ENCODE data around the gene SFN. TPM values are rescaled to one million over a fixed set of nuclear protein-coding genes. Genes with fewer than 3 reads are reported as not detected.
"Not testable (repeated sequence)": the region's sequence is repeated elsewhere in the genome, so short reads cannot be mapped to it uniquely, and the experiment has no call there.

SFN gene
- total RNA-seq, 1 donor from 2014 or later, result 83.8 TPM

DNA sequence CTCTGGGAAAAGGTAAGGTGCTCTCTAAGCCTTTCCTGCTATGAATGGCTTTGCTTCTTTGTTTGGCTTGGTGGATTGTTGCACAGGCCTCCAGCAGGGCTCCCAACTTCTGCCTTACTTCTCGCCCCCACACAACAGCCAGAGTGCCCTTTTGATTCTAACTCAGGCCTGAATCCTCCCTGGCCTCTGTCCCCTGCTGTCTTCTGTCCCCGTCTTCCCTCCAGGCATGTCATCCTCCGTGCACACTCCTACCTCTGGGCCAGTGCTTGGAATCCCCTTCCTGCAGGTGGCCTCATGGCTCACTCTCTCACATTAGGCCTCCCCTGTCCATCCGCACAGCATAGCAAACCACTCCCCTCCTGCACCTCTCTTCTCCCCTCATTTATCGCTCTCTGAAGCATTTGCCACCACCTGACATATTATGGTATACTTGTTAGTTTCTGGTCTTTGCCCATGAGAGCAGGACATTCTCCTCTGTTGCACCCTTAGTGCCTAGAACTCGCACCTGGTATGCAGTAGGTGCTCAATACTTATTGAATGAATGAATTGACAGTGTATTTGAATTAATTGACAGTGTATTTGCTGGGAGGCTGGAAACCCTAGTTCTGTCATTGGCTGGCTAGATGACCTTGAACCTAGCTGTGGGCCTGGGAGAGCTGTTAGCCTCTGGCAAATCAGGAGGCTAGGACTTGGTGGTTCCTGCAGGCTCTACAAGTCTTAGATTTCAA lies 33.6 kb upstream of the SFN start:
- Histone ChIP-seq H3K36me3 (peaks cover 24% of the 10 kb centered on the region), H3K4me3 (no peak overlapping the region), H3K27me3 (no peaks in the 10 kb centered on the region), H3K9me3 (no peaks in the 10 kb centered on the region), H3K4me1 (peaks cover 40% of the 10 kb centered on the region), H3K27ac (peak overlapping the region; percentile 33)
- DNase-seq (no peak), ATAC-seq (no peak)
- intact Hi-C loops (cut with DNase I), result no loop called here
- TF ChIP-seq, protein P1, sequence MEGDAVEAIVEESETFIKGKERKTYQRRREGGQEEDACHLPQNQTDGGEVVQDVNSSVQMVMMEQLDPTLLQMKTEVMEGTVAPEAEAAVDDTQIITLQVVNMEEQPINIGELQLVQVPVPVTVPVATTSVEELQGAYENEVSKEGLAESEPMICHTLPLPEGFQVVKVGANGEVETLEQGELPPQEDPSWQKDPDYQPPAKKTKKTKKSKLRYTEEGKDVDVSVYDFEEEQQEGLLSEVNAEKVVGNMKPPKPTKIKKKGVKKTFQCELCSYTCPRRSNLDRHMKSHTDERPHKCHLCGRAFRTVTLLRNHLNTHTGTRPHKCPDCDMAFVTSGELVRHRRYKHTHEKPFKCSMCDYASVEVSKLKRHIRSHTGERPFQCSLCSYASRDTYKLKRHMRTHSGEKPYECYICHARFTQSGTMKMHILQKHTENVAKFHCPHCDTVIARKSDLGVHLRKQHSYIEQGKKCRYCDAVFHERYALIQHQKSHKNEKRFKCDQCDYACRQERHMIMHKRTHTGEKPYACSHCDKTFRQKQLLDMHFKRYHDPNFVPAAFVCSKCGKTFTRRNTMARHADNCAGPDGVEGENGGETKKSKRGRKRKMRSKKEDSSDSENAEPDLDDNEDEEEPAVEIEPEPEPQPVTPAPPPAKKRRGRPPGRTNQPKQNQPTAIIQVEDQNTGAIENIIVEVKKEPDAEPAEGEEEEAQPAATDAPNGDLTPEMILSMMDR (IDR thresholded peaks at IDR 0.05), result no peak

DNA sequence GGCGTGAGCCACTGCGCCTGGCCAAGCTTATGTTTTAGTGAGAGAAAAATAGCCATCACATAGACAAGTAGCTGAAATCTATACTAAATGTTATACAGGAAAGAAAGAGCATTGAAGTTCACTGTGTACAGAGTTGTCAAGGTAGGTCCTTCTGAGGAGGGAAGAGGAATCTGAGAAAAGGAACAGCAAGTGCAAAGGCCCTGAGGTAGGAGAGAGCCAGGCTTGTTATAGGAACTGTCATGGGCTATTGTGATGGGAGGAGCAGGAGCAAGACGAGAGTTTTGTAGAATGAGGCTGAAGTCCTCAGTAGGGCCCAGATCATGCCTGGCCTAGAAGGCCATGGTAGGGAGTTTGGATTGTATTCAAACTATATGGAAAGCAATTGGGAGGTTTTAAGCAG lies 31.9 kb upstream of the SFN start:
- H3K4me1 ChIP-seq, result peaks cover 34% of the 10 kb centered on the region
- H3K27me3 ChIP-seq, result no peaks in the 10 kb centered on the region
- ATAC-seq (no peak), DNase-seq (no peak)
- no peak overlapping the region for H3K27ac ChIP-seq
- H3K4me3 ChIP-seq, result no peak overlapping the region
- peaks cover 41% of the 10 kb centered on the region for H3K36me3 ChIP-seq
- intact Hi-C loops (cut with DNase I), result no loop called here
- no peaks in the 10 kb centered on the region for H3K9me3 ChIP-seq
- TF ChIP-seq, protein P1 (IDR thresholded peaks at IDR 0.05), result no peak

DNA sequence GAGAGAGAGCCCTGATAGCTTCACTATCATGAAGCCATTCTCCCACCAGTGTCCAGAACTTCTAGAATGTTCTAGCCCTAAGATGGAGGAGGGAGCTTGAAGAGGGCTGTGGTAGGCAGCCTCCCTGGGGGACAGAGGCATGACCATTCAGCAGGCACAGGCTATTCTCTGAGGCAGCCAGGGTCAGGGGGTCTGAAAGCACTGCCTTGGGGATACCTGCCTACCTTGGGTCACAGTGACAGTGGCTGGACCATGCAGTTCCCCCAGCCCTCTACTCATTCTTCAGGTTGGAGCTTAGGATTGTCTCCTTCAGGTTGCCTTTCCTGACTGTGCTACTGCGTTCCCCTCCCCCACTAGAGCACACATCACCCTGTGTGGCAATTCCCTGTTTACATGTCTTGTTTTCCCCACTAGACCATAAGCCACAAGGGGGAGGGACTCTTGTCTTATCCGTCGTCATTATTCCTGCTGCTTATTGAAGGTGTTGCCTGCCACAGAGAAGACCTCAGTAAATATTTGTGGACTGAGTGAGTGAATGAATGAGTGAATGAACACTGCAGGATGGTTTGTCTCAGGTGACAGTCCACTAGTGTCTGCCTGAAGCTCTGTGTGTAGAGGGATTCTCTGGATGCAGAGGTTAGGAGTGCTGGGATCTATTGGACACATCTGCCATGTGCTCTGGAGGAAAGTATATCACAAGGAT lies 31.3 kb upstream of the SFN start:
- ATAC-seq, result peak; percentile 37
- no peaks in the 10 kb centered on the region for H3K27me3 ChIP-seq

GRCh38 chr1:26832249-26832960 lies 30.5 kb upstream of the SFN start:
- no peaks in the 10 kb centered on the region for H3K27me3 ChIP-seq
- peaks cover 32% of the 10 kb centered on the region for H3K4me1 ChIP-seq
- H3K27ac ChIP-seq, result peak overlapping the region; percentile 63
- peaks cover 46% of the 10 kb centered on the region for H3K36me3 ChIP-seq
- no peaks in the 10 kb centered on the region for H3K9me3 ChIP-seq
- DNase-seq (no peak), ATAC-seq (no peak)
- TF ChIP-seq, protein P1 (IDR thresholded peaks at IDR 0.05), result no peak
- intact Hi-C loops (cut with DNase I), result no loop called here
- H3K4me3 ChIP-seq, result no peak overlapping the region

More for the DNA sequence above, 31.3 kb upstream of the SFN start:
- peak overlapping the region; percentile 47 for H3K27ac ChIP-seq
- peaks cover 32% of the 10 kb centered on the region for H3K4me1 ChIP-seq
- DNase-seq, result no peak
- H3K4me3 ChIP-seq, result no peak overlapping the region
- TF ChIP-seq, protein P1 (IDR thresholded peaks at IDR 0.05), result no peak
- H3K36me3 ChIP-seq, result peaks cover 45% of the 10 kb centered on the region
- intact Hi-C loops (cut with DNase I), result no loop called here
- no peaks in the 10 kb centered on the region for H3K9me3 ChIP-seq

GRCh38 chr1:26833432-26834405 lies 29.2 kb upstream of the SFN start:
- DNase-seq (no peak), ATAC-seq (peak; percentile 64)
- no peak overlapping the region for H3K4me3 ChIP-seq
- H3K27ac ChIP-seq, result peak overlapping the region; percentile 63
- no peaks in the 10 kb centered on the region for H3K27me3 ChIP-seq
- H3K9me3 ChIP-seq, result no peaks in the 10 kb centered on the region
- H3K36me3 ChIP-seq, result peaks cover 52% of the 10 kb centered on the region
- TF ChIP-seq, protein P1 (IDR thresholded peaks at IDR 0.05), result no peak
- H3K4me1 ChIP-seq, result peaks cover 19% of the 10 kb centered on the region
- intact Hi-C loops (cut with DNase I), result no loop called here

GRCh38 chr1:26837665-26838064 lies 25.3 kb upstream of the SFN start:
- H3K27ac ChIP-seq; H3K4me1 ChIP-seq; intact Hi-C loops (cut with DNase I); DNase-seq; H3K27me3 ChIP-seq; H3K9me3 ChIP-seq; ATAC-seq; H3K4me3 ChIP-seq: not testable (repeated sequence)
- peaks cover 58% of the 10 kb centered on the region for H3K36me3 ChIP-seq

Data from upper lobe of right lung (tissue), 1 donor.